Activated CD4-positive, alpha-beta T cell treated with anti-CD3 and anti-CD28 coated beads, Interleukin-2, amount 10 ng/mL, durations not matched to agents 24 days and 14 days (primary cell): ENCODE results near the gene FRMD4A. TPM values are rescaled to one million over a fixed set of nuclear protein-coding genes. Genes with fewer than 3 reads are reported as not detected.

Experiments
- DNase-seq: peaks from one replicate; pipeline ENCODE4 v3.0.0; 2022
- H3K27ac Mint-ChIP-seq: one replicate; pipeline ENCODE4 v1.8.0; 2022; ENCODE audit warnings: mild to moderate bottlenecking, mixed read lengths
- H3K27me3 Mint-ChIP-seq: one replicate; pipeline ENCODE4 v1.8.0; 2022; ENCODE audit warnings: mixed read lengths
- H3K36me3 Mint-ChIP-seq: one replicate; pipeline ENCODE4 v1.8.0; 2022; ENCODE audit warnings: low read depth, mild to moderate bottlenecking, mixed read lengths
- H3K4me1 Mint-ChIP-seq: one replicate; pipeline ENCODE4 v1.8.0; 2021; ENCODE audit warnings: mixed read lengths
- H3K4me3 Mint-ChIP-seq: one replicate; pipeline ENCODE4 v1.8.0; 2022; ENCODE audit warnings: mild to moderate bottlenecking, moderate library complexity, mixed read lengths
- H3K9me3 Mint-ChIP-seq: one replicate; pipeline ENCODE4 v1.8.0; 2021; ENCODE audit warnings: mixed read lengths
- intact Hi-C: fragments of 100-400 bp; cut with micrococcal nuclease; formaldehyde crosslinking; loops from one replicate; pipeline ENCODE4 v1.15.1; 2023
- total RNA-seq: library from RNA; stranded (reverse); gene quantifications from 2 replicates; pipeline ENCODE4 v1.2.3, GENCODE V29; 2022

FRMD4A gene
- total RNA-seq, 1 donor from 2014 or later: 0.98 TPM

- Mint-ChIP-seq H3K27ac (no peak overlapping the region), H3K36me3 (peaks cover 41% of the 10 kb centered on the region), H3K9me3 (no peaks in the 10 kb centered on the region), H3K4me1 (no peaks in the 10 kb centered on the region), H3K27me3 (no peaks in the 10 kb centered on the region), H3K4me3 (no peak overlapping the region)
- intact Hi-C loops: no loop called here
- no peak for DNase-seq
Observed at GRCh38 chr10:13615650-13616300, 714.9 kb downstream of the FRMD4A start.

- Mint-ChIP-seq H3K9me3 (no peaks in the 10 kb centered on the region), H3K4me3 (no peak overlapping the region), H3K4me1 (no peaks in the 10 kb centered on the region), H3K27me3 (no peaks in the 10 kb centered on the region), H3K27ac (no peak overlapping the region), H3K36me3 (peaks cover 46% of the 10 kb centered on the region)
- no peak for DNase-seq
- intact Hi-C loops: no loop called here
Observed at GRCh38 chr10:13614530-13615332, 716.0 kb downstream of the FRMD4A start.

- intact Hi-C loops: no loop called here
- Mint-ChIP-seq H3K36me3 (peaks cover 43% of the 10 kb centered on the region), H3K9me3 (no peaks in the 10 kb centered on the region), H3K27me3 (no peaks in the 10 kb centered on the region), H3K4me1 (no peaks in the 10 kb centered on the region), H3K4me3 (no peak overlapping the region), H3K27ac (no peak overlapping the region)
- no peak for DNase-seq
Observed at GRCh38 chr10:13613519-13613918, 717.2 kb downstream of the FRMD4A start.

- intact Hi-C loops: no loop called here
- Mint-ChIP-seq H3K4me1 (no peaks in the 10 kb centered on the region), H3K9me3 (no peaks in the 10 kb centered on the region), H3K27ac (no peak overlapping the region), H3K4me3 (no peak overlapping the region), H3K36me3 (peaks cover 40% of the 10 kb centered on the region), H3K27me3 (no peaks in the 10 kb centered on the region)
- DNase-seq: no peak
Observed at GRCh38 chr10:13612654-13613373, 717.9 kb downstream of the FRMD4A start.

- DNase-seq: no peak
- Mint-ChIP-seq H3K4me3 (no peak overlapping the region), H3K27ac (no peak overlapping the region), H3K4me1 (no peaks in the 10 kb centered on the region), H3K27me3 (no peaks in the 10 kb centered on the region), H3K36me3 (peaks cover 30% of the 10 kb centered on the region), H3K9me3 (no peaks in the 10 kb centered on the region)
- intact Hi-C loops: no loop called here
Observed at GRCh38 chr10:13608246-13608853, 722.4 kb downstream of the FRMD4A start.

DNA sequence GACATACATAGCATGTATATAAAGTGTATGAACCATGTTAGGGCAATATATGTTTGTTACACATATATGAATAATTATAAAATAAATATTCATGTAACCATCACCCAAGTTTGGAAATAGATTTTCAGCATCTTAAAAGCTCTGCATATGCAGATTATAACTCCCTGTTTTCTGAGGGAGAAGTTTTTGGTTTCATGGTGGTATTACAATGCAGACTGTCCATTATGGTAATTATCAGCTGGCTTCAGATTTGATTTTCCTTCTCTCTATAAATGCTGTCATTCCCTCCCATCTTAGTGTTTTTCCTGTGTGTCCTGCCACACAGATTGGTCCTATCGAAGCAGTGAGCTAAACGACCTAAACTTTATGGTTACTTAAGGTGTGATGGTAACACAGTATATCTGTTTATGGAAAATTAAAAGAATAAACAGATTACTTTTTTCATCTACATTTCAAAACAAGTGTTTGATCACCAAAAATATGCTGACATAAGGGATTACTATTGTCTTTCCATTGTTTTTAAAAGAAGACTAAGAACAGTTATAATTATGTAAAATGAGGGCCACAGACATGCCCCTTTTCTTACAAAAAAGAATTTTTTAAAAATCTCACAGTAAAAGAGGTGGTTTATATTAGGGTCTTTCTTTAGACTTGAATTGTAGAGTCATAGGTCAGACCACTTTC lies 726.2 kb downstream of the FRMD4A start:
- H3K9me3 Mint-ChIP-seq: no peaks in the 10 kb centered on the region
- intact Hi-C loops: no loop called here
- peaks cover 14% of the 10 kb centered on the region for H3K36me3 Mint-ChIP-seq
- no peaks in the 10 kb centered on the region for H3K27me3 Mint-ChIP-seq
- no peak for DNase-seq
- no peak overlapping the region for H3K4me3 Mint-ChIP-seq
- no peaks in the 10 kb centered on the region for H3K4me1 Mint-ChIP-seq
- H3K27ac Mint-ChIP-seq: no peak overlapping the region

DNA sequence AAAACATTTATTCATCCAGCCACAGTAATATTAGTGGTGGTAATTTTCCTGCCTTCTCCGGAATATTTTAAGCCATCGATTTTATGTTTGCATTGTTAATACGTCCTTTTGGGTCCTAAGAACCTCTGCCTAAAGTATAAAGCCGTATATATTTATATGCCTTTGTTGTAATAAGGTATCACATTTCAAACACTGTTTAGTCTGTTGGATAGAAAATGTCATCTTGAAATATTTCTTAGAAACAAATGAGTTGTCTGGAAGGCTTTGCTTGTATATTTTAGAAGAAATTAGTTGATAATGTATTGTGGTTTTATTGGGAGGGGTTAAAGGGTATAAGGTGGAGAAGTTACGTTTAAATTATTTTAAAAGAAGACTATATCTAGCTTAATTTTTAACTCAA lies 732.8 kb downstream of the FRMD4A start:
- intact Hi-C loops: no loop called here
- H3K4me3 Mint-ChIP-seq: no peak overlapping the region
- H3K4me1 Mint-ChIP-seq: no peaks in the 10 kb centered on the region
- no peaks in the 10 kb centered on the region for H3K27me3 Mint-ChIP-seq
- no peak for DNase-seq
- no peaks in the 10 kb centered on the region for H3K9me3 Mint-ChIP-seq
- no peak overlapping the region for H3K27ac Mint-ChIP-seq
- peaks cover 16% of the 10 kb centered on the region for H3K36me3 Mint-ChIP-seq

DNA sequence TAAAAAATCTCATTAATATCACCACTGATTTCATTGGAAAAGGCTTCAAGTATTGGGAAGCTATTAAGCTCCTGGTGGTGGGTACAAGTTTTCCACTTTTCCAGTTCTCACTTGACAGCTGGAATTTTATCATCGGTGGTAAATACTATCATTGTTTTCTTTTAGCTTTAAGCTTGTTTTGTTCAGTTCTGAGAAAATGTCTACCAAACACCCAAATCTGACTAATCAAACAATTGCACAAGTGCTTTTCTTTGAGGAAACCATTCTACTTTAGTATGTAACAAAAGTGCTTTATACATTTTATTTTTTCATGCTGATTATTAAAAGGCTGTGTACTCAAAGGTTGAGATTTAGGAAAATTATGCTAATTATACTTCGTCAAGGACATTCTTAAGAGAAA lies 736.1 kb downstream of the FRMD4A start:
- peaks cover 15% of the 10 kb centered on the region for H3K36me3 Mint-ChIP-seq
- intact Hi-C loops: no loop called here
- no peak overlapping the region for H3K4me3 Mint-ChIP-seq
- H3K9me3 Mint-ChIP-seq: no peaks in the 10 kb centered on the region
- H3K4me1 Mint-ChIP-seq: peaks cover 2% of the 10 kb centered on the region
- no peak overlapping the region for H3K27ac Mint-ChIP-seq
- H3K27me3 Mint-ChIP-seq: no peaks in the 10 kb centered on the region
- DNase-seq: no peak
